Left hindlimb (tissue), 1 donor: Measurements from ENCODE around the gene KLHL22.
"Not testable (repeated sequence)": the region's sequence is repeated elsewhere in the genome, so short reads cannot be mapped to it uniquely, and the experiment has no call there.

Experiments used
- DNase-seq: peaks from one replicate; pipeline ENCODE4 v3.0.0-alpha.2; 2018

KLHL22 gene

GRCh38 chr22:20395907-20396287 is 99.7 kb downstream of the KLHL22 start:
- DNase-seq: no peak

- no peak for DNase-seq
Observed at GRCh38 chr22:20395181-20395906, 100.3 kb downstream of the KLHL22 start.

- peak; percentile 92 for DNase-seq
Observed at GRCh38 chr22:20393705-20394476, 101.7 kb downstream of the KLHL22 start, which contains the start of gene ZNF74. TSS of gene ZNF74 (plus strand) at chr22:20394151. CDS start at chr22:20394629, 478 bp downstream.

- no peak for DNase-seq
Observed at GRCh38 chr22:20392983-20393704, 102.5 kb downstream of the KLHL22 start.

GRCh38 chr22:20392365-20392881 is 103.2 kb downstream of the KLHL22 start:
- DNase-seq: not testable (repeated sequence)
